Spleen (tissue), 11 donors: ENCODE measurements around the gene ALG14. TPM values are rescaled to one million over a fixed set of nuclear protein-coding genes. Genes with fewer than 3 reads are reported as not detected.

ENCODE experiments used
- DNase-seq: peaks from one replicate; pipeline ENCODE4 v3.0.0-alpha.2; 2020
- H3K27ac ChIP-seq, 8 donors: fragments of 200-600 bp; sonication (generic) in 7 of 8; 1 replicate in 4 of 8; 2 replicates in 4 of 8; pipeline versions ENCODE4 v1.5.0 to v1.8.0; 2016 to 2021; ENCODE audit warnings: inconsistent platforms in 4 of 8, mild to moderate bottlenecking in 4 of 8, moderate library complexity in 1 of 8
- H3K27me3 ChIP-seq, 7 donors: fragments of 200-600 bp; sonication (generic) in 6 of 7; replicated peaks in 1 of 7; 1 replicate in 4 of 7; 2 replicates in 3 of 7; pipeline versions ENCODE4 v1.5.0 to v1.8.0; 2016 to 2021; ENCODE audit warnings: inconsistent platforms in 3 of 7, mild to moderate bottlenecking in 1 of 7
- H3K36me3 ChIP-seq, 6 donors: fragments of 200-600 bp; sonication (generic) in 5 of 6; 1 replicate in 4 of 6; 2 replicates in 2 of 6; pipeline versions ENCODE4 v1.5.0 to v1.8.0; 2016 to 2021; ENCODE audit warnings: inconsistent platforms in 2 of 6
- H3K4me1 ChIP-seq, 6 donors: fragments of 200-600 bp; sonication (generic) in 5 of 6; 1 replicate in 3 of 6; 2 replicates in 3 of 6; pipeline versions ENCODE4 v1.5.0 to v1.8.0; 2016 to 2021; ENCODE audit warnings: inconsistent platforms in 3 of 6
- H3K4me3 ChIP-seq, 8 donors: fragments of 200-600 bp; sonication (generic) in 7 of 8; 1 replicate in 4 of 8; 2 replicates in 4 of 8; pipeline versions ENCODE4 v1.5.0 to v1.8.0; 2016 to 2021; ENCODE audit warnings: inconsistent platforms in 4 of 8, mild to moderate bottlenecking in 4 of 8, moderate library complexity in 2 of 8
- H3K9me3 ChIP-seq, 8 donors: fragments of 200-600 bp; sonication (generic) in 7 of 8; 1 replicate in 4 of 8; 2 replicates in 4 of 8; pipeline versions ENCODE4 v1.5.0 to v1.8.0; 2016 to 2021; ENCODE audit warnings: inconsistent platforms in 4 of 8
- POLR2A ChIP-seq, 3 donors: fragments of 450-650 bp; IDR thresholded peaks; one replicate each; pipeline ENCODE4 v1.5.1; 2017; ENCODE audit warnings: antibody characterized with exemption in 3 of 3, mild to moderate bottlenecking in 1 of 3
- POLR2AphosphoS5 ChIP-seq, 3 donors: sonication (generic); formaldehyde crosslinking; IDR thresholded peaks; one replicate each; pipeline ENCODE4 v1.5.1; 2017; ENCODE audit warnings: antibody characterized with exemption in 3 of 3
- WGBS, 5 donors: extraction: QIAGEN DNeasy Blood & Tissue Kit in 3 of 5; methylation state at CpG; one replicate each; pipeline versions ENCODE4 v1.1.5 to v1.1.7; 2013 to 2018; 5-methylcytosine and 5-hydroxymethylcytosine counted together
- intact Hi-C: fragments of 100-400 bp; cut with DNase I; formaldehyde crosslinking; loops from one replicate; pipeline ENCODE4 v1.15.0; 2023; ENCODE audit warnings: low total_unique reads
- polyA plus RNA-seq, 3 donors: library from polyadenylated mRNA; stranded (reverse); fragments of 200-250 nt; gene quantifications; one replicate each; pipeline ENCODE4 v1.2.1, GENCODE V29; 2013
- total RNA-seq, 7 donors: library from RNA; depleted of rRNA in 3 of 7; stranded (reverse); fragments of >200 nt in 3 of 7; fragmentation: NEBNext Ultra II Directional in 4 of 7; extraction: Animal tissue kit (Norgen Biotek cat#: 25700) in 4 of 7; gene quantifications; one replicate each; pipeline versions ENCODE4 v1.1.0 to v1.2.1, GENCODE V29; 2016 to 2021
- TF ChIP-seq, protein P1 (sequence below), 11 experiments: fragments of 200-600 bp in 7 of 11; fragments of 450-650 bp in 4 of 11; sonication (generic) in 4 of 11; IDR thresholded peaks in 8 of 11; conservative IDR thresholded peaks in 3 of 11; 1 replicate in 7 of 11; 2 replicates in 4 of 11; pipeline versions ENCODE4 v1.4.0 to v1.8.0; 2016 to 2021; ENCODE audit warnings: antibody characterized with exemption in 11 of 11, inconsistent platforms in 4 of 11, mild to moderate bottlenecking in 1 of 11
- donor health status: healthy with polysubstance abuse.
- donor health status: DM: no; HTN: no; CAD: no; lungs with moderate emphysema.
- donor health status: DM: no; HTN: no; CAD: no.
- donor health status: Bipolar disorder and iron deficiency.
- donor health status: healthy.
- donor health status: DM: no; HTN: no; CAD: no.
- donor health status: DM: yes; HTN: yes; CAD: no.

Gene ALG14
- total and polyA plus RNA-seq, 10 donors, result 0.78 to 6.0 (median 1.2) TPM

DNA sequence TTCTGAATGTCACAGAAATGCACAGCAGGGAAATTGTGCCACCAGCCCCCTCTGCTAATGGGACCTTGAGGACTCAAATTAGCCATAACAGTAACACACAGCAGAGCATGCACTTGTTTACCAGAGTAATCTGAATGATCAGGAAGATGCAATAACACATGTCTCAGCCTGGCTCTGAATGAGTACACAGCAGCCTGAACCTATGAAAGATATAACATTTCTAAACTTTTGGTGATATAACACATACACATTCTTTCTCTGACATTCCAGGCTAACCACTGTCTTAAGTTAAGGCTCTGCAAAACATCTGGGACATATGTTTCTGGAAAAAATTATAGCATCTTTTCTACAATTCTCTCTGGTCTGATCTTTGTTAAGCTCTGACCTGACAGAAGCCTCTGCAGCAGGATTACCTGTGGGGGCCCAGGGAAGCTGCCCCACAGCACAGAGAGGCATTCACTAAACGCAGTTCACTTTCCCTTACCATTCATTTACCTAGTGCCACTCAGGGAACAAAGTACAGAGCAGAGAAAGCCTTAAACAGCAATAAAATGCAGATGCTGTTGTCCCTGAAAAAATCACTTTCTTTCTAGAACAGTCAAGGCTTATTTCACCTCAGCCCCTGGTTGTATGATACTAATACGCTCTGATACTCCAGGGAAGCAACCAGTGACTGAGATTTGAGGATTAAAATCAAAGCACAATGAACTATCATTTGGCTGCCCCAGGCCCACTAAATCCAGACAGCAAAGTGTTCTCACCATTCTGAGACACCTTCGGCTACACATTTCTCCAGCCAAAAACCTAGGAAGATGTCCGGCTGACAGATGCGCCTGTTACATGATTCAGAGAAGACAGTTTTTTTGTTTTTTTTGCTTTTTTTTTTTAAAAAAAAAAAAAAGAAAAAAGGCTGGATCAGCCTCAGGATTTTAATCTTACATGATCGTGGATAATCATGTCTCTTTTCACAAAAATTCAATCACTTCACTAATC is 91.9 kb downstream of the ALG14 start:
- intact Hi-C loops, result no loop called here
- H3K9me3 ChIP-seq, result no peaks in the 10 kb centered on the region
- peaks cover 16 to 49% (median 30%) of the 10 kb centered on the region in 6 donors for H3K4me1 ChIP-seq
- no peak for TF ChIP-seq POLR2A (IDR thresholded peaks at IDR 0.05)
- TF ChIP-seq POLR2AphosphoS5 (IDR thresholded peaks at IDR 0.05), result no peak
- TF ChIP-seq, protein P1, sequence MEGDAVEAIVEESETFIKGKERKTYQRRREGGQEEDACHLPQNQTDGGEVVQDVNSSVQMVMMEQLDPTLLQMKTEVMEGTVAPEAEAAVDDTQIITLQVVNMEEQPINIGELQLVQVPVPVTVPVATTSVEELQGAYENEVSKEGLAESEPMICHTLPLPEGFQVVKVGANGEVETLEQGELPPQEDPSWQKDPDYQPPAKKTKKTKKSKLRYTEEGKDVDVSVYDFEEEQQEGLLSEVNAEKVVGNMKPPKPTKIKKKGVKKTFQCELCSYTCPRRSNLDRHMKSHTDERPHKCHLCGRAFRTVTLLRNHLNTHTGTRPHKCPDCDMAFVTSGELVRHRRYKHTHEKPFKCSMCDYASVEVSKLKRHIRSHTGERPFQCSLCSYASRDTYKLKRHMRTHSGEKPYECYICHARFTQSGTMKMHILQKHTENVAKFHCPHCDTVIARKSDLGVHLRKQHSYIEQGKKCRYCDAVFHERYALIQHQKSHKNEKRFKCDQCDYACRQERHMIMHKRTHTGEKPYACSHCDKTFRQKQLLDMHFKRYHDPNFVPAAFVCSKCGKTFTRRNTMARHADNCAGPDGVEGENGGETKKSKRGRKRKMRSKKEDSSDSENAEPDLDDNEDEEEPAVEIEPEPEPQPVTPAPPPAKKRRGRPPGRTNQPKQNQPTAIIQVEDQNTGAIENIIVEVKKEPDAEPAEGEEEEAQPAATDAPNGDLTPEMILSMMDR (IDR thresholded peaks at IDR 0.05 in 8 of 11, conservative IDR thresholded peaks at IDR 0.05 in 3 of 11), result no peak
- H3K4me3 ChIP-seq, result no peak overlapping the region
- 72 to 92% (median 82%) methylated on average over 6 of the region's 6 CpGs for WGBS, 5 donors
- H3K27me3 ChIP-seq, result no peaks in the 10 kb centered on the region
- peak overlapping the region; percentile 10 to 81 (median 68) for H3K27ac ChIP-seq
- no peaks in the 10 kb centered on the region for H3K36me3 ChIP-seq
- DNase-seq, result no peak

DNA sequence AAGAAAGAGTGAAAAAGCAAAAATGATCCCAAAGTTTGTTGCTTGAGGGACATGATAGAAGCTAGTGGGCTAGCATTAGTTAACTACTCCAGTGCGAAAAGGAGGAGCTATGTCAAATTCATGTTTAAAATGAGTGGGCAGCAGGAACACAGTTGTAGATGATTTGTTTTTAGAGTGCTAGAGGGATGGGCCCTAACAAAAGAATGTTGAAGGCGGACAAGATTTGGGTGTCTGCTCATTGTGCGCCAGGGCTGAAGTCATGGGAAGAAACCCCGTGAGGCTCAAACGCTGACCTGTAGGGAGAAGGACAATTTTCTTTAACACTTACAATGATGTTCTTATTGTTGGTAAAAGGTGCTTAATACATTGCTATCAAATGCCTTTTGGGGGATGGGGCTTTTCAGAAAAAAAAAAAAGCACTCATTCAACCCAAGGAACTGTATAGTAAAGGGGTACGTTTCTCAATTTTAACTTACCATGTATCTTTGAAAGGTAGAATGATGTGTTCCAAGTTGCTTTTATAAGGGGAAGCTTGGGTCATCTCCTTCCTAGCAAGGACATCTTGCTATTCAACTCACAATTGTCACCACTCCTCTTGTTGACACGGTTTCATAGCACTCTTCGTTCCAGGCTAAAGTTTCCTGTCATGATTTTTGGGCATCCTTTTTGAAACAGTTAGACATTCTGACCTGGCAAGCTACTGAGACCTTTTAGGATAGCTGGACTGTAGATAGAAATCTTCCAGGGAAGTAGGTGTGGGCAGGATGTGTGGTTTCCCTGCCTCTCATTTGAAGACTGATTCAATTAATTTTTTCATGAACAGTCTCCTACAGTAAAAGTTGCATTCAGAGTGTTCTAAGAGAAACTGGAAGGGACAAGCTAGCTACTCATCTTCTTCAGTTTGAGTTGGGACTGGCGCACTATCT is 92.8 kb downstream of the ALG14 start:
- intact Hi-C loops, result no loop called here
- Histone ChIP-seq H3K36me3 (no peaks in the 10 kb centered on the region), H3K27ac (peak overlapping the region; percentile 10 to 81 (median 68)), H3K4me3 (no peak overlapping the region), H3K27me3 (no peaks in the 10 kb centered on the region), H3K4me1 (peaks cover 16 to 49% (median 30%) of the 10 kb centered on the region in 6 donors), H3K9me3 (no peaks in the 10 kb centered on the region)
- no peak for DNase-seq
- TF ChIP-seq POLR2AphosphoS5 (IDR thresholded peaks at IDR 0.05) (peak in 1 of 3 donors; percentile 43), POLR2A (IDR thresholded peaks at IDR 0.05) (no peak)
- TF ChIP-seq, protein P1 (IDR thresholded peaks at IDR 0.05 in 8 of 11, conservative IDR thresholded peaks at IDR 0.05 in 3 of 11), result no peak
- 69 to 75% (median 73%) methylated on average over 9 of the region's 9 CpGs for WGBS, 5 donors

DNA sequence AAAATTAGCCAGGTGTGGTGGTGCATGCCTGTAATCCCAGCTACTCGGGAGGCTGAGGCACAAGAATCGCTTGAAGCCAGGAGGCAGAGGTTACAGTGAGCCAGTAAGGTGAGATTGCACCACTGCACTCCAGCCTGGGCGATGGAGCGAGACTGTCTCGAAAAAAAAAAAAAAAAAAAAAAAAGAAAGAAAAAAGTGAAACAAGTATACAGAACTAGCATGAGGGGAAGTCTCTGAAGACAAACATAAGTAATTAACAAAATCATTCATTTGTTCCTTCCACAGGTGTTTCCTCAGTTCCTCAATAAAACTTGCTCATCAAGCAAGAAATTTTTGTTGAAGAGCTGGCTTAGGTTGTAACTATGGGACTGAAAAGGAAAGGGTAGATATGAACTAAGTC is 93.6 kb downstream of the ALG14 start:
- H3K4me1 ChIP-seq, result peaks cover 16 to 49% (median 30%) of the 10 kb centered on the region in 6 donors
- H3K9me3 ChIP-seq, result no peaks in the 10 kb centered on the region
- no peak for DNase-seq
- H3K4me3 ChIP-seq, result no peak overlapping the region
- no peaks in the 10 kb centered on the region for H3K27me3 ChIP-seq
- 47 to 85% (median 72%) methylated on average over 5 of the region's 5 CpGs for WGBS, 5 donors
- TF ChIP-seq POLR2AphosphoS5 (IDR thresholded peaks at IDR 0.05) (no peak), POLR2A (IDR thresholded peaks at IDR 0.05) (no peak)
- TF ChIP-seq, protein P1 (IDR thresholded peaks at IDR 0.05 in 8 of 11, conservative IDR thresholded peaks at IDR 0.05 in 3 of 11), result no peak
- no peaks in the 10 kb centered on the region for H3K36me3 ChIP-seq
- intact Hi-C loops, result no loop called here
- H3K27ac ChIP-seq, result peak overlapping the region in 6 of 8 donors; percentile 55 to 81 (median 74)
